Measurements from ENCODE around the gene EXOSC5. TPM values are rescaled to one million over a fixed set of nuclear protein-coding genes. Genes with fewer than 3 reads are reported as not detected.

EXOSC5 gene
- total and polyA plus RNA-seq, 9 of the 15 experiments (the other 6 are each of a cell fraction or from before 2014, with no cell fraction given): 10.9 to 75.5 (median 37.8) TPM

GRCh38 chr19:41397086-41398049 lies at the start of gene EXOSC5, which contains the start of gene BCKDHA (continued):
- TF ChIP-seq MGA (IDR thresholded peaks at IDR 0.05): peak; percentile 91
- TF ChIP-seq SP2 (IDR thresholded peaks at IDR 0.05; ENCODE audit: extremely low read depth, low read depth, low read length, poor library complexity, severe bottlenecking): no peak
- TF ChIP-seq HDAC3 (IDR thresholded peaks at IDR 0.05; ENCODE audit: borderline replicate concordance, partially characterized antibody): peak; percentile 24
- TF ChIP-seq ZBTB2 (IDR thresholded peaks at IDR 0.05): peak; percentile 96
- TF ChIP-seq RBM14 (IDR thresholded peaks at IDR 0.05; ENCODE audit: borderline replicate concordance, insufficient read depth, low read depth, low read length): no peak
- no peak for TF ChIP-seq STAT5A (IDR thresholded peaks at IDR 0.05; ENCODE audit: borderline replicate concordance, low read length)
- peak; percentile 79 for TF ChIP-seq NFIC (IDR thresholded peaks at IDR 0.05)
- TF ChIP-seq DIDO1 (tag; IDR thresholded peaks at IDR 0.05; ENCODE audit: low read depth): peak; percentile 84; the same call in 1 of the 2 replicates
